ENCODE measurements around the gene RAB3IL1.

The RAB3IL1 gene

DNA sequence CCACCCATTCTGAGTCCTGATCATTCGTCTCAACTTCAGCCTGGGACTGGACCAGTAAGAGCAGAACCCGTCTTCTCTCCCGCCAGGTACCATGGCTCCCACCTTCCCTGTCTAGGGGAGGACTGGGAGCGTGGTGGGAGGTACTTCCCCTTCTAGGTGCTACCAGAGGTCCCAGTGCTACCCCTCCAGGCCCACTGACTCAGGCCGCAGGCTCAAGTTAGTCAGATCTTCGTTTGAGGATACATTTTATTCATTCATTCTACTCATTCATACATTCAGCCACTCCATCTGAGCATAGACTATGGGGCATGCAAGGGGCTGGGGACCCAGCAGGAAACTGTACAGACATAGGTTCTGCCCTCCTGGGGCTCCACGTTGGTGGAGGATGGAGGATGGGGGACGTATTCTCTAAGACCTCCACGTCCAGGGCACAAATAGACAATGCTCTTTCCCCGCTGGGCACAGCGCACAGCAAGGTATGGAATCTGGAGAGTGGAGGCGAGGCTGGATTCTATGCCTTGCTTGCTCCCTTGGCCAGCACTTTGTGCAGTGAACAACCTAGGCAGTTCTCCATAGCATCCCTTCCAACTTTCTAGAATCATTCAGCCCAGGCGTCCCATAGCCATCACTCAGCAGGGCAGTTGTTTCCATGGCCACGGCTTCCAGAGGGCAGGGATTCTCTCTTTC lies 1.0 kb upstream of the RAB3IL1 start:
- no peak for DNase-seq

DNA sequence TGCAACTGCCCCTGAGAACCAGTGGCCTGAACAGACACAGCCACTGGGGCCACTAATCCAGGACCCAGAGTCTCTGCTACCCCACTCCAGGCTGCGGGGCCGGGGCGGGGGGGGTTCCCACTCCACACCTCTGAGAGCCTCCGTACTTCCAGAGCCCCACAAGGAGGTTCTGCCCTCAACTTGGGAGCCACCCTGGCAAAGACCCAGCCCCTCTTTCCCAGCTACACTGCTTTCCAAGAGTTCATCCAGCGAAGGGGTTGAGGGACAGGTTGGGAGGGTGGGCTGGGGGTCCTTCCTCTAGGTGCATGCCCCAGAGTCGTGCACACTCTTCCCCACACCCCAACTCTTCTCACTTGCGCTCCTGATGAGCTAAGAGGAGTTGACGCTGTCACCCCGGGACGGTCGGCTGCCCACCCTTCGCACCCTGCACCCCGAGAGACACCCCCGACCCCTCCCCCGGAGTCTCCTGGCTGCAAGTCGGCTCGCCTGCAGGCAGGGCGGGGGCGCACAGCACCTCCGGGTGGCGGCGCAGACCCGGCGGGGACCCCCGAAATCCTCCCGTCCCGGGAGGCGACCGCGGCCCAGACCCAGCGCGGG lies 531 bp downstream of the RAB3IL1 start:
- DNase-seq, result no peak

- DNase-seq, result no peak
These were observed 2.7 kb downstream of the RAB3IL1 start for GRCh38 chr11:61914471-61915171.

GRCh38 chr11:61913699-61914395 lies 3.5 kb downstream of the RAB3IL1 start:
- DNase-seq, result no peak

GRCh38 chr11:61912991-61913698 lies 4.2 kb downstream of the RAB3IL1 start:
- no peak for DNase-seq

- no peak for DNase-seq
These were observed 4.9 kb downstream of the RAB3IL1 start for GRCh38 chr11:61912530-61912898.

- no peak for DNase-seq
These were observed 5.5 kb downstream of the RAB3IL1 start for GRCh38 chr11:61911701-61912529.

GRCh38 chr11:61911128-61911700 lies 6.2 kb downstream of the RAB3IL1 start:
- no peak for DNase-seq

DNA sequence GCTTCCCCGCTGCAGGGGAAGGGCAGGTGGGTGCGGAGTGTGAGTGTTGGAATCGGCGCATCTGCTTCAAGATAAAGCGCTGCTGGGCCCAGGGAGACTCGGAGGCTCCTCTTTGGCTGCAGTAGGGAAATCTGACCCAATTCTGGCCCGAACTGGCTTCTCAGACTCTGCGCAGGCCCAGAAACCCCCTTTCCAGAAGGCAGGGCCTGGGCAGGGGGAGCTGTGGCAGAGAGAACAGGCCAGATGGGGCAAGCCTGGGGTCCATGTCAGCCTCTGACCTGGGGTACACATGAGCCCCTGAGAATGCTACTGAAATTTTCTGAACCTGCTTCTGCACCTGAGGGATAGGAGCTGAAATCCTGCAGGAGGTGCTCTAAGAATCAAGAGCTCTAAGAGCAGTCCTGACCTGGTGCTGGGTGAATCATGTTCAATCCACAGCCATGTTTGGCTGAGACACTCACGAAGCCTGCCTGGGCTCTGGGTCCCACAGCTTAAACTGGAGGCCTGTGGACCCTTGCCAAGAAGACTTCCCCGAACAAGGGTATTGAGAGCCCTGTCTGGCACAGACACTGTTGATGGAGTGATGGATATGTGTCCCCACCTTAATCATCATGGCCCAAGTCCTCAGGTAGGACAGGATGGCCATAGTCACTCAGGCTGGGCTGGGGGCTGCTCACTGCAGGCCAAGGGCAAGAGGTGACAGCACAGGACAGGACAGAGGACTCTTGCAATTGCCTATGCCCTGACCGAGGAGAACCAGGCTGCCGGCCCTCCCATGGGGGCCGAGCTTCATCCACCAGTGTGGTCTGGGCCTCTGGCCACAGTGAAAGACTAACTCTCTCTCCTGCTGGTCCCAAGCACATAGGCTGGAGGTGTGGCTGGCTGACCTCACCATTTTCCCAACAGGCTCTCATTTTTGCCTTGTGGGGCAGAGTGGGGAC lies 6.9 kb downstream of the RAB3IL1 start:
- DNase-seq, result no peak

- no peak for DNase-seq
These were observed 8.5 kb downstream of the RAB3IL1 start for GRCh38 chr11:61908730-61909316.

- DNase-seq, result no peak
These were observed 9.3 kb downstream of the RAB3IL1 start for GRCh38 chr11:61907871-61908729.

GRCh38 chr11:61907282-61907681 lies 10.1 kb downstream of the RAB3IL1 start:
- no peak for DNase-seq

DNA sequence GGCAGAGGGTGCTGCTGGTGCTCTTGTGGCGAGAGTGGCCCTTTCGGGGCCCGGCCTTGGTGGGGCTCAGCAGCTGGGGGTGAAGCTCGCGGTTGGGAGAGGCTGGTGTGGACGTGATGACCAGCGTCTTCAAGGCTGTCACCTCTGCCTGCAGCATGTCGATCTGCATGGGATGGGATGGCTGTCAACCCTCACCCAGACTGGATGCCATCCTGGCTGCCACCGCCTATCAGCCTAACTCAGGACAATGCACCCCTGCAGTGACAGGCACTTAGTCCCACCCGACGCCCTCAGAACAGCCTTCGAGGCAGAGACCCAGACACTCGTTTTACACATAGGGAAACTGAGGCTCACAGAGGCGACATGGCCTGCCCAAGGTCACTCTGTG lies 10.8 kb downstream of the RAB3IL1 start:
- DNase-seq, result no peak

- no peak for DNase-seq
These were observed 11.4 kb downstream of the RAB3IL1 start for GRCh38 chr11:61905801-61906521.

- no peak for DNase-seq
These were observed 12.2 kb downstream of the RAB3IL1 start for GRCh38 chr11:61905067-61905696.

GRCh38 chr11:61904539-61905048 lies 12.8 kb downstream of the RAB3IL1 start:
- DNase-seq, result no peak

GRCh38 chr11:61903845-61904244 lies 13.5 kb downstream of the RAB3IL1 start:
- DNase-seq, result no peak

DNA sequence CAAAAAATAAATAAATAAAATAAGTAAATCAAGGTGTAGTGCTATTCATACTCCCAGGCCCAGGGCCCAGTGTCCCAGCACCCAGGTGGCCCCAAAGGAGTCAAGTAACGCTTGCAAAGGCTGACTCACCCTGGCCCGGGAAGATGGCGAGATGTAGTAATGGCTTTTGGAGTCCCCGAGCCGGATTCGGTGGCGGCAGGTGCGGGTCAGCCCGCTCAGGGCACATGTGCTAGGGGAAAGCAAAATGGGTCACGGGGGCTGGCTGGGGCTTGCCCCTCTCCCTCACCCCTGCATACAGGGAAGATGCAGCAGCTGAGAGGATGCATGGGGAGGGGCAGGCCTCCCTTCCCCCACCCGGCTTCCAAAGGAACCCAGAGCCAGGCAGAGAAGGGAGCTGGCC lies 15.1 kb downstream of the RAB3IL1 start:
- DNase-seq, result no peak
